GM12878 (cell line): ENCODE measurements around the gene ANKRD40CL.

Source experiments
- EGR1 ChIP-seq, 2 experiments: IDR thresholded peaks; 1 replicate in 1 of 2; 2 replicates in 1 of 2; pipeline ENCODE4 v1.6.1; 2011 to 2012; ENCODE audit warnings: low read depth in 2 of 2, low read length in 2 of 2, borderline replicate concordance in 1 of 2, mild to moderate bottlenecking in 1 of 2, moderate library complexity in 1 of 2
- POLR2AphosphoS5 ChIP-seq: IDR thresholded peaks from 2 replicates; pipeline ENCODE4 v1.6.1; 2011; ENCODE audit warnings: mild to moderate bottlenecking, low read length, inconsistent platforms
- TAF1 ChIP-seq: IDR thresholded peaks from 2 replicates; pipeline ENCODE4 v1.6.1; 2011; ENCODE audit warnings: mild to moderate bottlenecking, low read depth, low read length, borderline replicate concordance
- TCF12 ChIP-seq: IDR thresholded peaks from 2 replicates; pipeline ENCODE4 v1.6.1; 2011; ENCODE audit warnings: low read depth, mild to moderate bottlenecking, low read length
- ZNF274 ChIP-seq: IDR thresholded peaks from one replicate; pipeline ENCODE4 v1.8.0; 2011; ENCODE audit not compliant: insufficient read length, insufficient read depth
- TF ChIP-seq, protein P1 (sequence below), 3 experiments: IDR thresholded peaks in 2 of 3; conservative IDR thresholded peaks in 1 of 3; 2 replicates each; pipeline ENCODE4 v1.5.1; 2011; ENCODE audit warnings: low read depth in 3 of 3, low read length in 3 of 3, mild to moderate bottlenecking in 3 of 3, control low read depth in 2 of 3, moderate library complexity in 2 of 3, inconsistent platforms in 1 of 3, mixed read lengths in 1 of 3; ENCODE audit not compliant: control insufficient read depth in 2 of 3, insufficient read depth in 1 of 3; ENCODE audit errors: extremely low read depth in 1 of 3
- TF ChIP-seq, protein P2 (sequence below): IDR thresholded peaks from 2 replicates; pipeline ENCODE4 v1.6.1; 2012; ENCODE audit warnings: mild to moderate bottlenecking, low read depth, low read length

DNA sequence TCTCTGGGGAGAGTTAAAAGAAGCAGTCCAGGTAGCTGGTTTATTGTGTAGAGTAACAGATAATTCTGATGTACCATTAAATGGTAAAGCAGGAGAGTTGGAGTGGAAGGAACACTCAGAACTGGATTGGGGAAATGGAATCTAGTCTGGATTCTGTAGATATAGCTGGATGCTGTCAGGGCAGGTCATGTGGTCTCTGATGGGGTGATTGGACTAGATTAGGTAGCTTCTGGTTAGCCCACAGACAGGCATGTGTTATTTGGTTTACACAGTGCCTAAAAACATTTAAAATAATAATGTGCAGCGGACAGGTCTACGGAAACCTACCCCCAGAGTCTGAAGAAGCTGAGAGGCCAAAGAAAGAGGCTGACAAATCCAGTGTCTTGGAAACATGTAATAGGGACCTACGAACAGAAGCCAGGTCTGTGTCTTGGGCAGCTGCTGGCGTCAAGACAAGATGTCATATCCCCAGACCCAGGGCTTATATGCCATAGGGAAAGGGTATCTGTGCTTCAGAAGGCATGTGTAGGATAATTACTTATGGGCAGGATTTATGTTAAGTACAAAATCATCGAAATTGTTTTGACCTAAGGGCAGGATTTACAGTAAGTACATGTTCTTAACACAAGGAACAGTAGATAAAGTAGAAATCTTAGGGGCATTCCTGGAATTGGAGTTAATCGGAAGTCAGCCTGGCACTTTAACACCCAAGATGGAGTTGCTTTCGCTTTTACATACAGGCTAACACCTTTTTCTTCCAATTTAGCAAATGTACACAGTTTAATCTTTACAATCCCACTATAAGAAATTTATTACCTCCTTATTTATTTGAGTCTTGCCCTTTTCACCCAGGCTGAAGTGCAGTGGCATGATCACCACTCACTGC lies 35.5 kb downstream of the ANKRD40CL start:
- TF ChIP-seq POLR2AphosphoS5: no peak
- TF ChIP-seq, protein P1, sequence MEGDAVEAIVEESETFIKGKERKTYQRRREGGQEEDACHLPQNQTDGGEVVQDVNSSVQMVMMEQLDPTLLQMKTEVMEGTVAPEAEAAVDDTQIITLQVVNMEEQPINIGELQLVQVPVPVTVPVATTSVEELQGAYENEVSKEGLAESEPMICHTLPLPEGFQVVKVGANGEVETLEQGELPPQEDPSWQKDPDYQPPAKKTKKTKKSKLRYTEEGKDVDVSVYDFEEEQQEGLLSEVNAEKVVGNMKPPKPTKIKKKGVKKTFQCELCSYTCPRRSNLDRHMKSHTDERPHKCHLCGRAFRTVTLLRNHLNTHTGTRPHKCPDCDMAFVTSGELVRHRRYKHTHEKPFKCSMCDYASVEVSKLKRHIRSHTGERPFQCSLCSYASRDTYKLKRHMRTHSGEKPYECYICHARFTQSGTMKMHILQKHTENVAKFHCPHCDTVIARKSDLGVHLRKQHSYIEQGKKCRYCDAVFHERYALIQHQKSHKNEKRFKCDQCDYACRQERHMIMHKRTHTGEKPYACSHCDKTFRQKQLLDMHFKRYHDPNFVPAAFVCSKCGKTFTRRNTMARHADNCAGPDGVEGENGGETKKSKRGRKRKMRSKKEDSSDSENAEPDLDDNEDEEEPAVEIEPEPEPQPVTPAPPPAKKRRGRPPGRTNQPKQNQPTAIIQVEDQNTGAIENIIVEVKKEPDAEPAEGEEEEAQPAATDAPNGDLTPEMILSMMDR (IDR thresholded peaks at IDR 0.05 in 2 of 3, conservative IDR thresholded peaks at IDR 0.05 in 1 of 3; ENCODE audit: control insufficient read depth in 2 of 3, extremely low read depth in 1 of 3, insufficient read depth in 1 of 3, low read depth in 3 of 3, low read length in 3 of 3): no peak
- TF ChIP-seq EGR1 (IDR thresholded peaks at IDR 0.05; ENCODE audit: borderline replicate concordance in 1 of 2, low read depth in 2 of 2, low read length in 2 of 2): no peak
- TF ChIP-seq, protein P2, sequence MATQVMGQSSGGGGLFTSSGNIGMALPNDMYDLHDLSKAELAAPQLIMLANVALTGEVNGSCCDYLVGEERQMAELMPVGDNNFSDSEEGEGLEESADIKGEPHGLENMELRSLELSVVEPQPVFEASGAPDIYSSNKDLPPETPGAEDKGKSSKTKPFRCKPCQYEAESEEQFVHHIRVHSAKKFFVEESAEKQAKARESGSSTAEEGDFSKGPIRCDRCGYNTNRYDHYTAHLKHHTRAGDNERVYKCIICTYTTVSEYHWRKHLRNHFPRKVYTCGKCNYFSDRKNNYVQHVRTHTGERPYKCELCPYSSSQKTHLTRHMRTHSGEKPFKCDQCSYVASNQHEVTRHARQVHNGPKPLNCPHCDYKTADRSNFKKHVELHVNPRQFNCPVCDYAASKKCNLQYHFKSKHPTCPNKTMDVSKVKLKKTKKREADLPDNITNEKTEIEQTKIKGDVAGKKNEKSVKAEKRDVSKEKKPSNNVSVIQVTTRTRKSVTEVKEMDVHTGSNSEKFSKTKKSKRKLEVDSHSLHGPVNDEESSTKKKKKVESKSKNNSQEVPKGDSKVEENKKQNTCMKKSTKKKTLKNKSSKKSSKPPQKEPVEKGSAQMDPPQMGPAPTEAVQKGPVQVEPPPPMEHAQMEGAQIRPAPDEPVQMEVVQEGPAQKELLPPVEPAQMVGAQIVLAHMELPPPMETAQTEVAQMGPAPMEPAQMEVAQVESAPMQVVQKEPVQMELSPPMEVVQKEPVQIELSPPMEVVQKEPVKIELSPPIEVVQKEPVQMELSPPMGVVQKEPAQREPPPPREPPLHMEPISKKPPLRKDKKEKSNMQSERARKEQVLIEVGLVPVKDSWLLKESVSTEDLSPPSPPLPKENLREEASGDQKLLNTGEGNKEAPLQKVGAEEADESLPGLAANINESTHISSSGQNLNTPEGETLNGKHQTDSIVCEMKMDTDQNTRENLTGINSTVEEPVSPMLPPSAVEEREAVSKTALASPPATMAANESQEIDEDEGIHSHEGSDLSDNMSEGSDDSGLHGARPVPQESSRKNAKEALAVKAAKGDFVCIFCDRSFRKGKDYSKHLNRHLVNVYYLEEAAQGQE: no peak
- TF ChIP-seq TAF1: no peak
- TF ChIP-seq TCF12: no peak
- TF ChIP-seq ZNF274: no peak
